Measurements from ENCODE around the gene UBR4. TPM values are rescaled to one million over a fixed set of nuclear protein-coding genes. Genes with fewer than 3 reads are reported as not detected.

UBR4 gene
- total and polyA plus RNA-seq, 10 of the 15 experiments (the other 5 are each of a cell fraction or from before 2014, with no cell fraction given), result 34.2 to 124 (median 56.2) TPM

DNA sequence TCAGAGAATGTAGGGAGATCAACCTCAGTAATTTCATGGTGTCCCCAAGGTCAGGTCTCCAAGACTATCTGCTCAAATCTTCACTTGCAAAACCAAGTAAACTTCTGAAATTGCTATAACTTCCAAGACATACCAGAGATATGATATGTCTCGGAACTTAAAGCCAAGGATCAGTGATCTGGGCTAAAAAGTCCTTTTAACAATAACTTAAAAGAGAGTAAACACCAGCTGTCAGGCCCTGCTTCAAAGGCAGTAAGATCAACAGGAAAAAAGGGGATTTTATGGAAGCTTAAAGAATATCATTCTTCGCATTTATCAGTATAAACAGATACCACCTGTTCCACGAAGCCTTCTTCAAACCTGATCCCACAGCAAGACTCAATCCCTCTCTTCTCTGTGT is 13.7 kb downstream of the UBR4 start (continued):
- TF ChIP-seq, protein P1, sequence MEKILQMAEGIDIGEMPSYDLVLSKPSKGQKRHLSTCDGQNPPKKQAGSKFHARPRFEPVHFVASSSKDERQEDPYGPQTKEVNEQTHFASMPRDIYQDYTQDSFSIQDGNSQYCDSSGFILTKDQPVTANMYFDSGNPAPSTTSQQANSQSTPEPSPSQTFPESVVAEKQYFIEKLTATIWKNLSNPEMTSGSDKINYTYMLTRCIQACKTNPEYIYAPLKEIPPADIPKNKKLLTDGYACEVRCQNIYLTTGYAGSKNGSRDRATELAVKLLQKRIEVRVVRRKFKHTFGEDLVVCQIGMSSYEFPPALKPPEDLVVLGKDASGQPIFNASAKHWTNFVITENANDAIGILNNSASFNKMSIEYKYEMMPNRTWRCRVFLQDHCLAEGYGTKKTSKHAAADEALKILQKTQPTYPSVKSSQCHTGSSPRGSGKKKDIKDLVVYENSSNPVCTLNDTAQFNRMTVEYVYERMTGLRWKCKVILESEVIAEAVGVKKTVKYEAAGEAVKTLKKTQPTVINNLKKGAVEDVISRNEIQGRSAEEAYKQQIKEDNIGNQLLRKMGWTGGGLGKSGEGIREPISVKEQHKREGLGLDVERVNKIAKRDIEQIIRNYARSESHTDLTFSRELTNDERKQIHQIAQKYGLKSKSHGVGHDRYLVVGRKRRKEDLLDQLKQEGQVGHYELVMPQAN (conservative IDR thresholded peaks at IDR 0.05), result no peak
- TF ChIP-seq RELA (IDR thresholded peaks at IDR 0.05; ENCODE audit: borderline replicate concordance, partially characterized antibody), result no peak
- TF ChIP-seq, protein P2, sequence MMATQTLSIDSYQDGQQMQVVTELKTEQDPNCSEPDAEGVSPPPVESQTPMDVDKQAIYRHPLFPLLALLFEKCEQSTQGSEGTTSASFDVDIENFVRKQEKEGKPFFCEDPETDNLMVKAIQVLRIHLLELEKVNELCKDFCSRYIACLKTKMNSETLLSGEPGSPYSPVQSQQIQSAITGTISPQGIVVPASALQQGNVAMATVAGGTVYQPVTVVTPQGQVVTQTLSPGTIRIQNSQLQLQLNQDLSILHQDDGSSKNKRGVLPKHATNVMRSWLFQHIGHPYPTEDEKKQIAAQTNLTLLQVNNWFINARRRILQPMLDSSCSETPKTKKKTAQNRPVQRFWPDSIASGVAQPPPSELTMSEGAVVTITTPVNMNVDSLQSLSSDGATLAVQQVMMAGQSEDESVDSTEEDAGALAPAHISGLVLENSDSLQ (IDR thresholded peaks at IDR 0.05), result no peak
- TF ChIP-seq GABPA (IDR thresholded peaks at IDR 0.05; ENCODE audit: low read depth), result no peak
- TF ChIP-seq MTA3 (IDR thresholded peaks at IDR 0.05; ENCODE audit: borderline replicate concordance, low read length), result no peak
- TF ChIP-seq ZZZ3 (IDR thresholded peaks at IDR 0.05; ENCODE audit: control insufficient read depth, insufficient read length, low read depth), result no peak
- TF ChIP-seq HDAC6 (IDR thresholded peaks at IDR 0.05; ENCODE audit: unreplicated experiment), result no peak

- RAD21 ChIA-PET (ENCODE audit: unreplicated experiment), result no interaction called here
- CTCF ChIA-PET, result interaction anchor here (1.3 kb wide), 1 partner anchor 13 kb away, joined by 3 read pairs; no protein-coding TSS in a partner anchor
- Histone ChIP-seq H3K9ac (ENCODE audit: control insufficient read depth, insufficient read depth, low read length) (no peak overlapping the region), H2AFZ (ENCODE audit: control insufficient read depth, low read depth, low read length) (no peak overlapping the region), H3K4me2 (ENCODE audit: control insufficient read depth, insufficient read depth) (no peak overlapping the region), H4K20me1 (ENCODE audit: control insufficient read depth, insufficient read depth) (peaks cover 2% of the 10 kb centered on the region; the same call in 1 of the 2 replicates), H3K27ac (ENCODE audit: control insufficient read depth, insufficient read depth) (no peak overlapping the region), H3K36me3 (ENCODE audit: control insufficient read depth in 2 of 2, insufficient read depth in 2 of 2, low read length in 1 of 2) (peaks cover 14 to 54% of the 10 kb centered on the region in 2 experiments), H3K27me3 (replicated peaks in 1 of 2; ENCODE audit: control insufficient read depth in 2 of 2, insufficient read depth in 2 of 2, low read length in 1 of 2) (no peaks in the 10 kb centered on the region), H3K9me3 (replicated peaks; ENCODE audit: control insufficient read depth, insufficient read depth, low read length) (no peaks in the 10 kb centered on the region), H3K79me2 (ENCODE audit: control insufficient read depth, insufficient read depth, low read length) (no peaks in the 10 kb centered on the region; the same call in 1 of the 2 replicates), H3K4me1 (ENCODE audit: control insufficient read depth, insufficient read depth, low read length) (no peaks in the 10 kb centered on the region), H3K4me3 (no peak overlapping the region)
- POLR2A ChIA-PET, result no interaction called here
- no peak for ATAC-seq
- WGBS (ENCODE audit: insufficient coverage, insufficient replicate concordance, low lambda C conversion rate, missing lambda C conversion rate), result 95% methylated on average over 3 of the region's 3 CpGs
- no peak for FAIRE-seq
- intact Hi-C loops (cut with micrococcal nuclease; ENCODE audit: unreplicated experiment) (no loop called here), in situ Hi-C loops (cut with MboI) (loop anchor here (25.0 kb wide), 1 partner anchor 1569 kb away; no protein-coding TSS in a partner anchor)
- SMC1A ChIA-PET (ENCODE audit: uncharacterized antibody, unreplicated experiment), result interaction anchor here (1.0 to 1.2 kb wide), 2 partner anchors 12 to 15 kb away, joined by 3 to 4 read pairs; no protein-coding TSS in a partner anchor
- no peak for DNase-seq (ENCODE audit: low read depth, low spot score)
- no TSS peak for BruUV-seq (replicated peaks)
- no peak for TF ChIP-seq FOXM1 (IDR thresholded peaks at IDR 0.05; ENCODE audit: low read depth, low read length)
- TF ChIP-seq, protein P3, sequence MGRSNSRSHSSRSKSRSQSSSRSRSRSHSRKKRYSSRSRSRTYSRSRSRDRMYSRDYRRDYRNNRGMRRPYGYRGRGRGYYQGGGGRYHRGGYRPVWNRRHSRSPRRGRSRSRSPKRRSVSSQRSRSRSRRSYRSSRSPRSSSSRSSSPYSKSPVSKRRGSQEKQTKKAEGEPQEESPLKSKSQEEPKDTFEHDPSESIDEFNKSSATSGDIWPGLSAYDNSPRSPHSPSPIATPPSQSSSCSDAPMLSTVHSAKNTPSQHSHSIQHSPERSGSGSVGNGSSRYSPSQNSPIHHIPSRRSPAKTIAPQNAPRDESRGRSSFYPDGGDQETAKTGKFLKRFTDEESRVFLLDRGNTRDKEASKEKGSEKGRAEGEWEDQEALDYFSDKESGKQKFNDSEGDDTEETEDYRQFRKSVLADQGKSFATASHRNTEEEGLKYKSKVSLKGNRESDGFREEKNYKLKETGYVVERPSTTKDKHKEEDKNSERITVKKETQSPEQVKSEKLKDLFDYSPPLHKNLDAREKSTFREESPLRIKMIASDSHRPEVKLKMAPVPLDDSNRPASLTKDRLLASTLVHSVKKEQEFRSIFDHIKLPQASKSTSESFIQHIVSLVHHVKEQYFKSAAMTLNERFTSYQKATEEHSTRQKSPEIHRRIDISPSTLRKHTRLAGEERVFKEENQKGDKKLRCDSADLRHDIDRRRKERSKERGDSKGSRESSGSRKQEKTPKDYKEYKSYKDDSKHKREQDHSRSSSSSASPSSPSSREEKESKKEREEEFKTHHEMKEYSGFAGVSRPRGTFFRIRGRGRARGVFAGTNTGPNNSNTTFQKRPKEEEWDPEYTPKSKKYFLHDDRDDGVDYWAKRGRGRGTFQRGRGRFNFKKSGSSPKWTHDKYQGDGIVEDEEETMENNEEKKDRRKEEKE (IDR thresholded peaks at IDR 0.05), result no peak
Measured at GRCh38 chr1:19193004-19193403, 17.1 kb downstream of the UBR4 start.

Measured in GM12878 (cell line).